IMR-90 (cell line): ENCODE results near the gene PCCA. TPM values are rescaled to one million over a fixed set of nuclear protein-coding genes. Genes with fewer than 3 reads are reported as not detected.

ENCODE experiments used
- ATAC-seq: fragments of 200-7000 bp; cut with Tn5 transposase; 2 replicates; pipeline ENCODE4 v1.9.1; 2020; ENCODE audit warnings: low read depth, mild to moderate bottlenecking, moderate library complexity
- BruUV-seq: library from RNA; stranded (reverse); fragments of 400-500 nt; replicated peaks from 2 replicates; lab custom pipeline; 2021; lab: Mats Ljungman, UMichigan
- CTCF ChIA-PET: fragments of 300-600 bp; formaldehyde crosslinking; extraction: SDS; loops from one replicate; lab custom pipeline; 2021; ENCODE audit warnings: antibody characterized with exemption; lab: Yijun Ruan, JAX
- POLR2A ChIA-PET: fragments of 300-600 bp; sonication (Branson Sonifier 250); formaldehyde crosslinking; loops from one replicate; lab custom pipeline; 2022; ENCODE audit warnings: antibody characterized with exemption; ENCODE audit not compliant: unreplicated experiment; lab: Charles Lee
- DNase-seq: peaks from one replicate; pipeline ENCODE4 v3.0.0; 2013
- H2AFZ ChIP-seq: replicated peaks from 2 replicates; pipeline ENCODE3; 2013; ENCODE audit warnings: low read length, mild to moderate bottlenecking; ENCODE audit not compliant: poor library complexity
- H2AK5ac ChIP-seq: 2 replicates; pipeline ENCODE4 v1.6.1; 2013; ENCODE audit warnings: low read depth, low read length, inconsistent platforms
- H2AK9ac ChIP-seq: replicated peaks from 2 replicates; pipeline ENCODE3; 2013; ENCODE audit warnings: mild to moderate bottlenecking, low read depth, low read length, moderate library complexity; ENCODE audit not compliant: poor library complexity
- H2BK120ac ChIP-seq: 2 replicates; pipeline ENCODE4 v1.6.1; 2013; ENCODE audit warnings: low read depth, low read length, inconsistent platforms
- H2BK15ac ChIP-seq: 3 replicates; pipeline ENCODE4 v1.6.1; 2013; ENCODE audit warnings: low read depth, low read length, inconsistent platforms
- H2BK20ac ChIP-seq: 2 replicates; pipeline ENCODE4 v1.6.1; 2013; ENCODE audit warnings: low read depth, mild to moderate bottlenecking, inconsistent platforms, low read length, moderate library complexity
- H2BK5ac ChIP-seq: 2 replicates; pipeline ENCODE4 v1.6.1; 2013; ENCODE audit warnings: mild to moderate bottlenecking, low read depth, low read length, inconsistent platforms; ENCODE audit not compliant: poor library complexity, severe bottlenecking
- H3K14ac ChIP-seq: replicated peaks from 2 replicates; pipeline ENCODE4 v1.6.1; 2013; ENCODE audit warnings: low read depth, low read length, inconsistent platforms
- H3K18ac ChIP-seq: 2 replicates; pipeline ENCODE4 v1.6.1; 2013; ENCODE audit warnings: low read depth, low read length, control low read depth
- H3K23ac ChIP-seq: 2 replicates; pipeline ENCODE4 v1.6.1; 2013; ENCODE audit warnings: low read depth, low read length, inconsistent platforms
- H3K27ac ChIP-seq: 2 replicates; pipeline ENCODE4 v1.5.1; 2013; ENCODE audit warnings: mild to moderate bottlenecking, control low read depth, low read length; ENCODE audit not compliant: insufficient read depth
- H3K27me3 ChIP-seq: 2 replicates; pipeline ENCODE4 v1.6.1; 2013; ENCODE audit warnings: low read length; ENCODE audit not compliant: control insufficient read depth, insufficient read depth
- H3K36me3 ChIP-seq: 2 replicates; pipeline ENCODE4 v1.6.1; 2013; ENCODE audit warnings: low read length, mixed read lengths; ENCODE audit not compliant: control insufficient read depth, insufficient read depth
- H3K4ac ChIP-seq: 2 replicates; pipeline ENCODE4 v1.6.1; 2013; ENCODE audit warnings: low read depth, low read length, inconsistent platforms
- H3K4me1 ChIP-seq: 2 replicates; pipeline ENCODE4 v1.6.1; 2013; ENCODE audit warnings: low read length, mixed read lengths; ENCODE audit not compliant: control insufficient read depth, insufficient read depth
- H3K4me2 ChIP-seq: 2 replicates; pipeline ENCODE4 v1.6.1; 2013; ENCODE audit warnings: low read depth, mild to moderate bottlenecking, control low read depth, low read length, moderate library complexity
- H3K4me3 ChIP-seq: 2 replicates; pipeline ENCODE4 v1.5.1; 2013; ENCODE audit warnings: low read depth, mild to moderate bottlenecking, control low read depth, low read length, moderate library complexity; ENCODE audit not compliant: insufficient read depth
- H3K56ac ChIP-seq: 2 replicates; pipeline ENCODE4 v1.6.1; 2013; ENCODE audit warnings: low read length, inconsistent platforms; ENCODE audit not compliant: insufficient read depth; ENCODE audit errors: extremely low read depth
- H3K79me1 ChIP-seq, 2 experiments: 2 replicates each; pipeline ENCODE4 v1.6.1; 2013; ENCODE audit warnings: low read length in 2 of 2, inconsistent platforms in 1 of 2, low read depth in 1 of 2
- H3K9ac ChIP-seq: 2 replicates; pipeline ENCODE4 v1.6.1; 2013; ENCODE audit warnings: low read depth, low read length, control low read depth
- H3K9me1 ChIP-seq: 2 replicates; pipeline ENCODE4 v1.6.1; 2013; ENCODE audit warnings: low read length, inconsistent platforms; ENCODE audit not compliant: insufficient read depth
- H3K9me3 ChIP-seq: 2 replicates; pipeline ENCODE4 v1.6.1; 2013; ENCODE audit warnings: low read length; ENCODE audit not compliant: control insufficient read depth, insufficient read depth
- H4K20me1 ChIP-seq: 2 replicates; pipeline ENCODE4 v1.6.1; 2013; ENCODE audit warnings: low read length, inconsistent platforms; ENCODE audit not compliant: insufficient read depth
- H4K5ac ChIP-seq: 2 replicates; pipeline ENCODE4 v1.6.1; 2013; ENCODE audit warnings: mild to moderate bottlenecking, low read depth, low read length, control low read depth
- H4K8ac ChIP-seq, 2 experiments: 2 replicates each; pipeline ENCODE4 v1.6.1; 2013; ENCODE audit warnings: low read depth in 2 of 2, low read length in 2 of 2, control low read depth in 1 of 2, inconsistent platforms in 1 of 2
- H4K91ac ChIP-seq: 2 replicates; pipeline ENCODE4 v1.6.1; 2013; ENCODE audit warnings: low read depth, low read length, inconsistent platforms; ENCODE audit not compliant: insufficient read depth
- BHLHE40 ChIP-seq: fragments of 150-350 bp; IDR thresholded peaks from 2 replicates; pipeline ENCODE4 v1.6.1; 2016; ENCODE audit warnings: mild to moderate bottlenecking, low read depth, low read length
- CEBPB ChIP-seq: IDR thresholded peaks from 2 replicates; pipeline ENCODE4 v1.6.1; 2012; ENCODE audit warnings: low read depth, low read length, improper control_type of control experiment
- CHD1 ChIP-seq: IDR thresholded peaks from 2 replicates; pipeline ENCODE4 v1.6.1; 2012; ENCODE audit warnings: low read depth, low read length, improper control_type of control experiment
- CTCF ChIP-seq: conservative IDR thresholded peaks from 2 replicates; pipeline ENCODE4 v1.5.1; 2012; ENCODE audit warnings: mild to moderate bottlenecking, low read depth, low read length, improper control_type of control experiment
- MAFK ChIP-seq: IDR thresholded peaks from 2 replicates; pipeline ENCODE4 v1.6.1; 2012; ENCODE audit warnings: low read depth, low read length, improper control_type of control experiment
- MAZ ChIP-seq: IDR thresholded peaks from 2 replicates; pipeline ENCODE4 v1.6.1; 2012; ENCODE audit warnings: low read depth, mild to moderate bottlenecking, low read length, improper control_type of control experiment, moderate library complexity, borderline replicate concordance
- MXI1 ChIP-seq: IDR thresholded peaks from 2 replicates; pipeline ENCODE4 v1.6.1; 2012; ENCODE audit warnings: low read depth, mild to moderate bottlenecking, low read length, moderate library complexity, borderline replicate concordance
- POLR2A ChIP-seq: IDR thresholded peaks from 2 replicates; pipeline ENCODE4 v1.6.1; 2012; ENCODE audit warnings: mild to moderate bottlenecking, low read depth, low read length
- RAD21 ChIP-seq: IDR thresholded peaks from 2 replicates; pipeline ENCODE4 v1.6.1; 2012; ENCODE audit warnings: low read length, improper control_type of control experiment
- RFX5 ChIP-seq: IDR thresholded peaks from 2 replicates; pipeline ENCODE4 v1.8.0; 2012; ENCODE audit warnings: low read depth, mild to moderate bottlenecking, low read length, moderate library complexity
- SMC3 ChIP-seq: fragments of 150-350 bp; IDR thresholded peaks from 2 replicates; pipeline ENCODE4 v1.6.1; 2016; ENCODE audit warnings: low read depth, mild to moderate bottlenecking, antibody characterized with exemption, low read length, moderate library complexity
- USF2 ChIP-seq: fragments of 150-350 bp; IDR thresholded peaks from 2 replicates; pipeline ENCODE4 v1.6.1; 2017; ENCODE audit warnings: mild to moderate bottlenecking, antibody characterized with exemption, low read length, low read depth
- WGBS, 2 experiments: methylation state at CpG; one replicate each; pipeline versions ENCODE4 v1.1.5 to v1.1.7; 2013; ENCODE audit warnings: missing lambda C conversion rate in 2 of 2; ENCODE audit not compliant: insufficient read length in 1 of 2; ENCODE audit errors: extremely low coverage in 2 of 2; 5-methylcytosine and 5-hydroxymethylcytosine counted together
- dilution Hi-C: fragments of 300-500 bp; cut with HindIII; formaldehyde crosslinking; loops from one replicate; pipeline ENCODE4 v1.14.3; 2018; ENCODE audit warnings: low sequenced_read_pairs; ENCODE audit not compliant: unreplicated experiment
- in situ Hi-C: fragments of 300-500 bp; cut with MboI; formaldehyde crosslinking; loops from 3 replicates; pipeline ENCODE4 v1.14.3; 2019; ENCODE audit warnings: low sequenced_read_pairs, inconsistent platforms, mixed read lengths
- intact Hi-C: fragments of 100-400 bp; cut with micrococcal nuclease; formaldehyde crosslinking; loops from 2 replicates; pipeline ENCODE4 v1.10.0; 2022
- polyA plus RNA-seq, 3 experiments: library from polyadenylated mRNA; depleted of rRNA; stranded (reverse); fragments of >200 nt; gene quantifications; 2 replicates each; pipeline ENCODE4 v1.2.3, GENCODE V29; 2012; ENCODE audit warnings: low replicate concordance in 1 of 3
- total RNA-seq: library from RNA; depleted of rRNA; stranded (reverse); fragments of >200 nt; gene quantifications from 2 replicates; pipeline ENCODE4 v1.2.3, GENCODE V29; 2012
- TF ChIP-seq, protein P1 (sequence below): fragments of 150-350 bp; IDR thresholded peaks from 2 replicates; pipeline ENCODE4 v1.6.1; 2016; ENCODE audit warnings: low read depth, mild to moderate bottlenecking, low read length, moderate library complexity, borderline replicate concordance

PCCA gene
- total and polyA plus RNA-seq, 2 of the 4 experiments (the other 2 are of a cell fraction): 7.6 to 24.0 TPM

DNA sequence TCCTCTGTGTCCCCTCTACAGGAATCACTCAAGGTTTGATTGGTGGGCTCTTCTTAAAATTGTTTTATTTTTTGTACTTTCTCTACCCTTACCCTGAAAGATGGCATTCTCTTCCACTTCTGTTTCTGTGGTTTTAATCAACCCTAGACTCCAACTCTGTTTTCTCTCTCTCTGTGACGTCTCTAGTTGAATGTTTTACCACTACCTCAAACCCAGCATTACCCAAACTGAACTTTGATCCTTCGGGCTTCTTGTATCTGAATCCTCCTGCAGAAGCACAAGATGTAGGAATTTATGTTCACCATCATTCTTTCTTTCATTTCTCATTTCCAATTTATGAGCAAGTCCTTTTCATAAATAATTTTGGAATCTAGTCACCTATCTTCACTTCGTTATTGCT lies 39.9 kb downstream of the PCCA start:
- H4K91ac ChIP-seq: no peak overlapping the region
- DNase-seq (no peak), ATAC-seq (no peak)
- H3K4me2 ChIP-seq: no peak overlapping the region
- intact Hi-C loops (no loop called here), in situ Hi-C loops (no loop called here), dilution Hi-C loops (no loop called here)
- no peak overlapping the region for H3K56ac ChIP-seq
- no peaks in the 10 kb centered on the region for H3K27me3 ChIP-seq
- H2BK15ac ChIP-seq: no peak overlapping the region
- peaks cover 4% of the 10 kb centered on the region for H3K4me1 ChIP-seq
- ChIA-PET POLR2A (no interaction called here), CTCF (interaction anchor here (0.7 kb wide), 1 partner anchor 1236 kb away, joined by 3 read pairs; no protein-coding TSS in a partner anchor)
- H2AK9ac ChIP-seq: no peak overlapping the region
- no peak overlapping the region for H2BK120ac ChIP-seq
- H3K23ac ChIP-seq: no peak overlapping the region
- no peak overlapping the region for H4K5ac ChIP-seq
- no peak overlapping the region for H3K14ac ChIP-seq
- H3K36me3 ChIP-seq: 0 out of 2 replicates have a peak, but pooled peaks cover 2% of the 10 kb centered on the region
- no peak overlapping the region for H3K18ac ChIP-seq
- H3K9ac ChIP-seq: no peak overlapping the region
- H3K4ac ChIP-seq: no peak overlapping the region
- WGBS, 2 experiments: 100% methylated on average over 1 of the region's 3 CpGs; no CpG with 5 or more reads in 1 of the 2 experiments
- H3K4me3 ChIP-seq: no peak overlapping the region
- no peaks in the 10 kb centered on the region for H3K9me3 ChIP-seq
- H4K20me1 ChIP-seq: peaks cover 10% of the 10 kb centered on the region; the same call in 1 of the 2 replicates
- no peak overlapping the region for H3K27ac ChIP-seq
- H2BK20ac ChIP-seq: no peak overlapping the region
- H4K8ac ChIP-seq: no peak overlapping the region
- peaks cover 2 to 20% of the 10 kb centered on the region in 2 experiments; a peak in 3 of 4 replicates for H3K79me1 ChIP-seq
- H2AFZ ChIP-seq: no peak overlapping the region
- H2BK5ac ChIP-seq: no peak overlapping the region
- H3K9me1 ChIP-seq: peaks cover 15% of the 10 kb centered on the region
- no TSS peak for BruUV-seq
- H2AK5ac ChIP-seq: no peak overlapping the region
- no peak for TF ChIP-seq BHLHE40
- TF ChIP-seq, protein P1, sequence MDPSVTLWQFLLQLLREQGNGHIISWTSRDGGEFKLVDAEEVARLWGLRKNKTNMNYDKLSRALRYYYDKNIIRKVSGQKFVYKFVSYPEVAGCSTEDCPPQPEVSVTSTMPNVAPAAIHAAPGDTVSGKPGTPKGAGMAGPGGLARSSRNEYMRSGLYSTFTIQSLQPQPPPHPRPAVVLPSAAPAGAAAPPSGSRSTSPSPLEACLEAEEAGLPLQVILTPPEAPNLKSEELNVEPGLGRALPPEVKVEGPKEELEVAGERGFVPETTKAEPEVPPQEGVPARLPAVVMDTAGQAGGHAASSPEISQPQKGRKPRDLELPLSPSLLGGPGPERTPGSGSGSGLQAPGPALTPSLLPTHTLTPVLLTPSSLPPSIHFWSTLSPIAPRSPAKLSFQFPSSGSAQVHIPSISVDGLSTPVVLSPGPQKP: no peak
- no peak for TF ChIP-seq MAFK
- TF ChIP-seq CTCF: no peak
- TF ChIP-seq MXI1: no peak
- TF ChIP-seq SMC3: no peak
- no peak for TF ChIP-seq RAD21
- TF ChIP-seq POLR2A: no peak
- TF ChIP-seq USF2: no peak
- no peak for TF ChIP-seq CHD1
- TF ChIP-seq MAZ: no peak
- no peak for TF ChIP-seq RFX5
- no peak for TF ChIP-seq CEBPB
